Ascending aorta (tissue), 2 donors: ENCODE results near the gene ALG3. TPM values are rescaled to one million over a fixed set of nuclear protein-coding genes. Genes with fewer than 3 reads are reported as not detected.

Experiments
- DNase-seq, 2 donors: peaks; one replicate each; pipeline ENCODE4 v3.0.0-alpha.2; 2019; ENCODE audit warnings: low spot score in 2 of 2
- H3K27ac ChIP-seq, 2 donors: fragments of 200-600 bp; sonication (generic); one replicate each; pipeline ENCODE4 v1.5.1; 2016 to 2017; ENCODE audit warnings: mild to moderate bottlenecking in 1 of 2
- H3K27me3 ChIP-seq: fragments of 200-600 bp; sonication (generic); one replicate; pipeline ENCODE4 v1.5.1; 2017
- H3K36me3 ChIP-seq, 2 donors: fragments of 200-600 bp; sonication (generic); one replicate each; pipeline ENCODE4 v1.5.1; 2016
- H3K4me1 ChIP-seq, 2 donors: fragments of 200-600 bp; sonication (generic); one replicate each; pipeline ENCODE4 v1.5.1; 2016 to 2017; ENCODE audit warnings: mild to moderate bottlenecking in 1 of 2
- H3K4me3 ChIP-seq, 2 donors: fragments of 200-600 bp; sonication (generic); one replicate each; pipeline ENCODE4 v1.5.1; 2016 to 2017; ENCODE audit warnings: mild to moderate bottlenecking in 1 of 2
- H3K9me3 ChIP-seq, 2 donors: fragments of 200-600 bp; sonication (generic); one replicate each; pipeline ENCODE4 v1.5.1; 2016
- intact Hi-C: fragments of 100-400 bp; cut with DNase I; formaldehyde crosslinking; loops from one replicate; pipeline ENCODE4 v1.15.1; 2023
- total RNA-seq: library from RNA; depleted of rRNA; stranded (reverse); fragments of >200 nt; gene quantifications from one replicate; pipeline ENCODE4 v1.1.0, GENCODE V29; 2016
- TF ChIP-seq, protein P1 (sequence below), 3 experiments: fragments of 200-600 bp in 2 of 3; fragments of 450-650 bp in 1 of 3; sonication (generic) in 2 of 3; IDR thresholded peaks; one replicate each; pipeline ENCODE4 v1.5.1; 2016 to 2019; ENCODE audit warnings: antibody characterized with exemption in 3 of 3, mild to moderate bottlenecking in 1 of 3, moderate library complexity in 1 of 3

Gene ALG3
- total RNA-seq, 1 donor from 2014 or later = 167 TPM

DNA sequence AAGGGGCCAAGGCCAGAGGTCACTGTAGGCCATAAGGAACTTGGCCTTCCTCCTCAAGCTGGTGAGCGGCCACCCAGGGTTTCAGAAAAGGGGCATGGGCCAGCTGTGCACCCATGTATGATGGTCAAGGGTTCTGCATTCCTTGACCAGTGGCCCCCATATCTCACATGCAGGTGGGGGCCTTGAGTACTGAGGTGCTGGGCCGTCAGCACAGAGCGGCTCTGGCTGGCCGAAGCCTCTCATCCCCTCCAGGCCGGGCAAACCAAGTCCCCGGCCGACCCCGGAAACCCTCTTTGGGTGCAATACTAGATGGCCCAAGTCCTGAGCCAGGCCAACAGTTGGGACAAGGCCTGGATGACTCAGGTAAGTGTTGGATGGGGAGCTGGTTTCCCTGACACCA lies 9.5 kb downstream of the ALG3 start:
- TF ChIP-seq, protein P1, sequence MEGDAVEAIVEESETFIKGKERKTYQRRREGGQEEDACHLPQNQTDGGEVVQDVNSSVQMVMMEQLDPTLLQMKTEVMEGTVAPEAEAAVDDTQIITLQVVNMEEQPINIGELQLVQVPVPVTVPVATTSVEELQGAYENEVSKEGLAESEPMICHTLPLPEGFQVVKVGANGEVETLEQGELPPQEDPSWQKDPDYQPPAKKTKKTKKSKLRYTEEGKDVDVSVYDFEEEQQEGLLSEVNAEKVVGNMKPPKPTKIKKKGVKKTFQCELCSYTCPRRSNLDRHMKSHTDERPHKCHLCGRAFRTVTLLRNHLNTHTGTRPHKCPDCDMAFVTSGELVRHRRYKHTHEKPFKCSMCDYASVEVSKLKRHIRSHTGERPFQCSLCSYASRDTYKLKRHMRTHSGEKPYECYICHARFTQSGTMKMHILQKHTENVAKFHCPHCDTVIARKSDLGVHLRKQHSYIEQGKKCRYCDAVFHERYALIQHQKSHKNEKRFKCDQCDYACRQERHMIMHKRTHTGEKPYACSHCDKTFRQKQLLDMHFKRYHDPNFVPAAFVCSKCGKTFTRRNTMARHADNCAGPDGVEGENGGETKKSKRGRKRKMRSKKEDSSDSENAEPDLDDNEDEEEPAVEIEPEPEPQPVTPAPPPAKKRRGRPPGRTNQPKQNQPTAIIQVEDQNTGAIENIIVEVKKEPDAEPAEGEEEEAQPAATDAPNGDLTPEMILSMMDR (IDR thresholded peaks at IDR 0.05) = no peak
- intact Hi-C loops = no loop called here
- H3K27me3 ChIP-seq = no peaks in the 10 kb centered on the region

DNA sequence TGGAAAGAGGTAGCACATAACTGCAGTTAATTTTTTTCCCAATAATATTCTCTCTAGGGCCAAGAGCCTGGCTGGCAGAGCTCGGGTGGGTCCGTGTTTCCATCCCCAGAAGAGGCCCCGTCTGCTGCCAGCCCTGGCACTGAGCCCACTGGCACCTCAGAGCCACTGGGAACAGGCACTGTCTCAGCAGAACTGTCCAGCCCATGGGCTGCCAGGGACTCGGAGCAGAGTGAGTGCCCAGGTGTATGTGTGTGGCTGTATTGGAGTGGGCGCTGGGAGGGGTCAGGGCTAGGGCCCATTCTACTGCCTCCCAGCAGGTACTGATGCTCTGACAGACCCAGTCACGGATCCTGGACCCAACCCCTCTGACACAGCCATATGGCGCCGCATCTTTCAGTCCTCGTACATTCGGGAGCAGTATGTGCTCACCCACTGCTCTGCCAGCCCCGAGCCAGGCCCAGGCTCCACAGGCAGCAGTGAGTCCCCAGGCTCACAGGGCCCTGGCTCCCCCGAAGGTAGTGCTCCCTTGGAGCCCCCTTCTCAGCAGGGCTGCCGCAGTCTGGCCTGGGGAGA lies 10.4 kb downstream of the ALG3 start:
- Histone ChIP-seq H3K27ac (no peak overlapping the region), H3K9me3 (no peaks in the 10 kb centered on the region), H3K36me3 (peaks cover 9 to 13% of the 10 kb centered on the region in 2 donors), H3K27me3 (no peaks in the 10 kb centered on the region), H3K4me1 (no peaks in the 10 kb centered on the region), H3K4me3 (no peak overlapping the region)
- TF ChIP-seq, protein P1 (IDR thresholded peaks at IDR 0.05) = no peak
- intact Hi-C loops = no loop called here
- DNase-seq = no peak

More for the DNA sequence above, 9.5 kb downstream of the ALG3 start:
- Histone ChIP-seq H3K27ac (no peak overlapping the region), H3K9me3 (no peaks in the 10 kb centered on the region), H3K4me1 (no peaks in the 10 kb centered on the region), H3K36me3 (peaks cover 17 to 22% of the 10 kb centered on the region in 2 donors), H3K4me3 (no peak overlapping the region)
- DNase-seq = no peak

DNA sequence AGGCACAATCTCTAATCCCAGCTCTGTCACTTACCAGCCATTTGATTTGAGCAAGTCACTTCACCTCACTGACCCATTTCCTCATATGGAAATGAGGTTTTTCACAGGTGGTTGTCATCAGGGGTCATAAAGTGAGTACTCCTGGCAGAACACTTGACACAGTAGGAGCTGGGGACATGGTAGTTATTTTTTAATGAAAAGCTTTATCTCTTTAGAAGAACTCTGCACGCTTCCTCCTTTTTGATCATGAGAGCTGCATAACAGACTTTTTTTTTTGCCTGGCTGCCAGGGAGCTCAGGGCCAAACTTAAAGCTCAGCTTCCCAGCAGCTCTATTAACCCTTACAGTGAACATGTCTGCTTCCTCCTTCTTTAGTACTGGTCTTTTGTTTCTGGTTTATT lies 11.0 kb downstream of the ALG3 start:
- Histone ChIP-seq H3K9me3 (no peaks in the 10 kb centered on the region), H3K27ac (no peak overlapping the region), H3K36me3 (peaks cover 4 to 8% of the 10 kb centered on the region in 2 donors), H3K27me3 (no peaks in the 10 kb centered on the region), H3K4me1 (no peaks in the 10 kb centered on the region), H3K4me3 (no peak overlapping the region)
- TF ChIP-seq, protein P1 (IDR thresholded peaks at IDR 0.05) = no peak
- no peak for DNase-seq
- intact Hi-C loops = no loop called here

DNA sequence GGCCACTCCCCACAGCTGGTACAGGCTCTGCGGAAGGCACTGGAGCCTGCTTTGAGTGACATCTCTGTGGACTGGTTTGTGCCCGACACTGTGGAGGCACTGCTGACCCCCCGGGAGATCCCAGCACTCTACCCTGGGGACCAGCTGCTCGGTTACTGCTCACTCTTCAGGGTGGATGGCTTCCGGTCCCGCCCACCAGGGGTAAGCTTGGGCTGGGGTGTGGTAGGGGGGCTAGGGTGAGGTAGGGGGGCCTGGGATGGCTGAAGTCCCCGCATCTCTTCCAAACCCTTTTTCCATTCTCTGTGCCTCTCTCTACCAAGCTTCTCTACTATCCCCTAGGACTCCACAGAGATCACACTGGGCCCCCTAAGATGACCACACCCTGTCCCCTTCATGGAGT lies 11.6 kb downstream of the ALG3 start:
- H3K9me3 ChIP-seq = no peaks in the 10 kb centered on the region
- TF ChIP-seq, protein P1 (IDR thresholded peaks at IDR 0.05) = no peak
- DNase-seq = no peak
- no peaks in the 10 kb centered on the region for H3K4me1 ChIP-seq
- no peak overlapping the region for H3K27ac ChIP-seq
- no peaks in the 10 kb centered on the region for H3K27me3 ChIP-seq
- H3K36me3 ChIP-seq = peaks cover 0 to 2% of the 10 kb centered on the region in 2 donors
- intact Hi-C loops = no loop called here
- H3K4me3 ChIP-seq = no peak overlapping the region

DNA sequence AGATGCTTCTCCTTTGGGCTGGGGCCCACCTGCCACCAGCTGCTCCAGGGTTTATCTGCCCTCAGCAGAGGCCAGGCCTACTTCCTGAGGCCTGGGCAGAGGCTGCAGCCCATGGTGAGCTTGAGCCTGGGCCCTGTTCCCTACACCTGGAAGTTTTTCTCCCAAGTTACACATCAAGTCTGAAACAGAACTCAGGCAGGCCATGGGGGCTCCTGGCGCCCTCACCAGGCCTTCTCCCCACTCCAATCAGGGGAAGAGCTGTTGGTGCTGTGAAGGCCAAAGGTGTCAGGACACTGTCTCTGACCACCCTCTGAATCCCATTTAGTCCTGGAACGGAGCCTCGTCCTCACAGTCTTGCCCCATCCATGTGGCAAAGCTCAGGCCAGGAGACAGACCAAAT lies 12.1 kb downstream of the ALG3 start:
- Histone ChIP-seq H3K4me3 (no peak overlapping the region), H3K4me1 (no peaks in the 10 kb centered on the region), H3K27ac (no peak overlapping the region), H3K36me3 (no peaks in the 10 kb centered on the region), H3K27me3 (peaks cover 2% of the 10 kb centered on the region), H3K9me3 (no peaks in the 10 kb centered on the region)
- DNase-seq = no peak
- TF ChIP-seq, protein P1 (IDR thresholded peaks at IDR 0.05) = no peak
- intact Hi-C loops = no loop called here

DNA sequence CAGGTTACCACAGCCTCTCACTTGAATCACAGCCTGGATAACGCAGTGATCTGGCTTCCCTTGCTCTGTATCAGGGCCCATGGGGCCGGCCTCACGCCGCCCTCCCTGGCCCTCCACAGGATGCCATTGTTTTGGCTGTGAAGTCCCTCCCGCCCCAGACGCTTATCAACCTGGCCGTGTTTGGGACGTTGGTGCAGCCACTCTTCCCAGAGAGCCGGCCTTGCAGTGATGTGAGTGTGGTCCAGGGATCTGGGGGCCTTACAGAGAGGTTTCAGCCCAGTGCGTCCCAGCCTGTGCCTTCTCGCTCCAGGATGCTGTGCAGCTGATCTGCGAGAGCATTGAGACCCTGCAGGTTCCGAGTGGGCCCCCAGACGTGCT lies 12.7 kb downstream of the ALG3 start:
- Histone ChIP-seq H3K27ac (no peak overlapping the region), H3K4me3 (no peak overlapping the region), H3K27me3 (peaks cover 9% of the 10 kb centered on the region), H3K36me3 (no peaks in the 10 kb centered on the region), H3K4me1 (no peaks in the 10 kb centered on the region), H3K9me3 (no peaks in the 10 kb centered on the region)
- TF ChIP-seq, protein P1 (IDR thresholded peaks at IDR 0.05) = no peak
- DNase-seq = no peak
- intact Hi-C loops = no loop called here
